Epidermal melanocyte (primary cell): Measurements from ENCODE around the gene REXO1.
A peak's percentile ranks its signal among the peaks of the same experiment; 100 is the strongest.

Experiments
- DNase-seq: peaks from one replicate; pipeline ENCODE4 v3.0.0; 2011; ENCODE audit warnings: low spot score; ENCODE audit not compliant: insufficient read length

The REXO1 gene

DNA sequence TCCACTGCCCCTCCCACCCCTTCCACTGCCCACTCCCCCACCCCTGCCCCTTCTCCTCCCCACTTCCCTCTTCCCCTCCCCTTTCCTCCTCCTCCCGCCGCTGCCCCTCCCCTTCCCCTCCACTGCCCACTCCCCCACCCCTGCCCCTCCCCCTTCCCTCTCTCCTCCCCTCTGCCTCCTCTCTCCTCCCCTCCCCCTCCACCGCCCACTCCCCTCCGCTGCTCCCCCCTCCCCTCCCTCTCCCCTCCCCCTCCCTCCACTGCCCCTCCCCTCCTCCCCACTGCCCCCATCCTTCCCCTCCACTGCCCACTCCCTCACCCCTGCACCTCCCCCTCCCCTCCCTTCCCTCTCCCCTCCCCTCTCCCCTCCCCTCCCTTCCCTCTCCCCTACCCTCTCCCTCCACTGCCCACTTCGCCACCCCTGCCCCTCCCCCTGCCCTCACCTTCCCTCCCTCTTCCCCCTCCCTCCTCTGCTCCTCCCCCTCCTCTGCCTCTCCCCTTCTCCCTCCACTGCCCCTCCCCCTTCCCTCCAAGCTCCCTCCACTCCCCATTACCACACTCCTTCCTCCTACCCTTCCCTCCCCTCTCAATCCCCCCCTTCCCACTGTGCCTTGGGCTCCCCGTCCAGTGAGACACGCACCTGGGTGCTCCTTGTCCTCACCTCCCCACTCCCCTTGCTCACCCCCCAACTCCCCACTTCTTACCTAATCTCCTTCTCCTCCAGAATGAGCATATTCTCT lies 58.1 kb downstream of the REXO1 start:
- no peak for DNase-seq

DNA sequence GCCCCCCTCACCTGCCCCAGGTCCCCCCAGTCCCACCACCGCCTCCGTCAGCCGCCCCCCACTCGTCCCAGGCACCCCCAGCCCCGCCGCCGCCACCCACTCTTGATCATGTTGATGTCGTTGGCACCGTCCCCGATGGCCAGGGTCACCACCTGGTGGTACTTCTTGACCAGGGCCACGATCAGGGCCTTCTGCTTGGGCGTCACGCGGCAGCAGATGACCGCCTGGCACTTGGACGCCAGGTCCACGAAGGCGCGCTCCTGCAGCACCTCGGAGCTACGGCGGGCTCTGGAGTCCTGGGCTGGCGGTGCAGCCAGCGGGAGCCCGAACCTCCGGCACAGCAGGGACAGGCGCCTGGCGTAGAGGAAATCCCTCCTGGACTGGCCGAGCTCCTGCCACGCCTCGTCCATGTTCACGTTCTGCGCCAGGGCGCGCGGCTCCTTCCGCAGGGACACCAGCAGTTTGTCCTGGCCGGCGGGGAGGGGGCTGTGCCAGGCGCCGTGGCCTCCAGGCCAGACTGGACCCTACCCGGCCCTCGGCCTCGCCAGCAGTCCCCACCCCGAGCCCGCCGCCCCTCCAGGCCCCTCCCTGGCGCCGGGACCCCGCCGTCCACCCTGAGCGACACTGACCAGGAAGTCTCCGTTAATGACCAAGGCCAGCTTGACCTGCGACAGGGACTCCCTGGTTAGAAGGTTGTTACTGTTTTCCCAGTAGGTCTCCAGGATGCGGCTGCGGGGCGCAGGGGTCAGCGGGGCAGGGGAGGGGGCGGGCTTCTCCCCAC lies 58.8 kb downstream of the REXO1 start:
- DNase-seq: no peak

DNA sequence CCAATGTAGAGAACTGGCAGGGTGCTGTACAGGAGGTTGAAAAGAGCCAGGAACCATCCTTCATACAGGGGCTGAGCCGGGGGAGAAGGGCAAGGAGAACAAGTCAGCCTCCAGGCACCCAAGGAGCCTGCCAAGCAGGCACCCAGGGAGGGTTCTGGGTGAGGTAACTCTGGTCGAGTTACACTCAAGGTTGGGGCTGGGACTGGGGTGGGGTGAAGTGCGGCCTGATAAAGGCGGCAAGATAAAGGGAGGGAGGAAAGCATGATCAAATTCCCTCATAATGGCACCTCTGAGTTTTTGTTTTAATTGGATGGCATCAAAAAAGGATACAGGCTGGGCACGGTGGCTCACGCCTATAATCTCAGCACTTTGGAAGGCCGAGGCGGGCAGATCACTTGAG lies 61.2 kb downstream of the REXO1 start:
- DNase-seq: no peak

DNA sequence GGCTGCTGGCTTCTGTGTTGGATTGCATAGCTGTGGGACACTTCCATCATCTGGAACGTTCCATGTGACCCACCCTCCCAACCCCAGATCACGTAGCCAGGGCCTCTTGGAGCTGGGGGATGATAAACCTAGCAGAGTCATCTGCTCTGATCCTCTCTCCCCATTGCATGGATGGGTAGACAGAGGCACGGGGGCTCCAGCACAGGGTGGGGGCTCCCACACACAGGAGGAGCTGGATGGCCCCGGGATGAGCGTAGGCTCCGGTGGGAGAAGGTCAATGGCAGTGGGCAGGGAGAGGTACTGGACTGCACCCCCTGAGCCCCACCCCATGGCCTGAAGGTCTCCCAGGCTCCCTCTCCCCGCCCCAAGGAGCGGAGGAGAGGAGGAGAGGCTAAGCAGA lies 61.6 kb downstream of the REXO1 start:
- no peak for DNase-seq

DNA sequence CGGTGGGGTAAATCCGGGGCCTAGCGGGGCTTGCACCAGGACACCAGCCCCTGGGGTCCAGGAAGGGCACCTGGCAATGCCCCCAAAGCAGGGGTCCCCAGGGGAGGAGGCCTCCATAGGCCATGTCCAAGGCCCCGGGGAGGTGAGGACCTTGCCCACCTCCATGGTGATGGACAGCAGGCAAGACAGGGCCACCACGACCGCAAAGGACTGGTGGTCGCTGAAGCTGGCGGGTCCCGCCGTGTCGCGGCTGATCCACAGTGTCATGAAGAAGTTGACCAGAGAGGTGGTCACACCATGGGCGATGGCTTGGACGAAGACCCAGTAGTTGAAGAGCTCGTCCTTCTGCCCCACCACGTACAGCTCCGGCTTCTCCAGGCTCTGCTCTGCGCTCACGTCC lies 63.0 kb downstream of the REXO1 start:
- no peak for DNase-seq

DNA sequence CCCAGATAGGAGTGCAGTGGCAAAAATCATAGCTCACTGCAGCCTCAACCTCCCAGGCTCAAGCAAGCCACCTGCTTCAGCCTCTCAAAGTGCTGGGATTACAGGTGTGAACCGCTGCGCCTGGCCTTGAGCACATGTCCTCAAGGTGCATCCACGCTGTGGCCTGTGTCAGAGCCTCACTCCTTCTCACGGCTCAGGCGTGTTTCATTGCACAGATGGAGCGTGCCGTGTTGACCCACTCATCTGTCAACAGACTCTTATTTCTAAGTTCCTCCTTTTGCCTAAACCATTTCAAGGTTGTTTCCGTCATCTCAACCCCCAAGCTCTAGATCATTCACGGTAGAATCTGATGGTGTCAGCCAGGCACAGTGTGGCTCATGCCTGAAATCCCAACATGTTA lies 64.4 kb downstream of the REXO1 start:
- DNase-seq: no peak

DNA sequence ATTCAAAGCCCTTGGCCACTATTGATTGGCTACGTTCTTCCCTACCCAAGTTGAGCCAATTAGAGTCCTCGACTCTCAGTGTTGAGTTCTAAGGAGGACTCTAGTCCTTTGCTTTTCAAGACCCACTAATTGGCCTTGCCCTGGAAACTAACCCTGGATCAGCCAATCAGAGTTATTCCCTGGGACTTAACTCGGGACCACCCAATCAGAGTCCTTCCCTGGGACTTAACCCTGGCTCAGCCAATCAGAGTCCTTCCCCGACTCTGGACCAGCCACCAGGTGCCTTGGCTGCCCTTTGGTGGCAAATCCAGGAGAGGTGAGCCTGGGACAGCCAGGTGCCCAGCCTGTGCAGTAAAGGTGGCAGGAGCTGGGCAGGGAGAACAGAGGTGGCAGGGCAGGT lies 64.9 kb downstream of the REXO1 start:
- DNase-seq: no peak

DNA sequence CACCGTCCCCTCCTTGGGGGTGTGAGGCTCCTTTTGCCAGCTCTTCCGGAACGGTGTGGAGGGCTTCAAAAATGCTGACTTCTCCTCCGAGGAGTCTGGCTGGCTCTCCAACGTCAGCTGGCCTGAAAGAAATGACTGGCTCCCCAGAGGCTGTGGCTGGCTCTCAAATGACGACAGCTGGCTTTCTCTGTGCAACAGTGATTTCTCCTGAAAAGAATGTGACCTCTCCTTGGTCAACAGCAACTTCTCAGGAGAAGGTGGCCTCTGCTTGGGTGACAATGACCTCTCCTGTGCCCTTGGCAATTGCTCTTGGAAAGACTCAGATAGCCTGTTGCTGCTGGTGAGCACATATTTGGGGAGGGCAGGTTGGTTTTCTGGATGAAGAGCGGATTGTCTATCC lies 65.8 kb downstream of the REXO1 start:
- no peak for DNase-seq

DNA sequence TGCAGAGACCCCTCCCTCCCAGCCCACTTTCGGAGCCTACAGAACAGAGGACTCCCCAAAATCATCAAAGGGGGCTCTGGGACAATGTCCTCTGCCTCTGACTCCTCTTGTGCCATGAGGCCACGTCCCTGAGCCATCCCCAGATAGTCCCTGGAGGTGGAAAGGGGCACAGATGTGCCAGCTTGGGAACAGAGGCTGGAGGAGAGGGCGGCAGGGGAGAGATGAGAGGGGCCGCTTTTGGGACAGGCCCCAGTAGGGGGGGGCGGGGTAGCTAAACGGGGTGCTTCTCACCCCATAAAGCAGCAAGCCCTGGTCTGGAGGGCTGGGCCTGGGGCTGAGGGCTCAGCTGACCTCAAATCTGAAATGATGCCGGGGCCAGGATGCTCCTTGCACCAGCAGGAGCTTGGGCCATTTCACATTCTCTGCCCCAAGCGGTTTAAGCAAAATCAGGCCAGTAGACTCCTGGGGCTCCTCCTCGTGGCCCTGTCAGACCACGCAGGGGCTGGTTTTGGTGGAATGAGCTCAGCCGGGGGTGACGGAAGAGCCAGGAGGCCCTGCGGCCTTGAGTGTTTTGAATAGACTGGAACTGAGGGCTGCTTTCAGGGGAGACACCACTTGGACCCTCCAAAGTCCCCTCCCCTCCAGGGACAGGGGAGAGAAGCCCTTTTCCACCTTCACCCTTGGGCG lies 67.9 kb downstream of the REXO1 start:
- no peak for DNase-seq

DNA sequence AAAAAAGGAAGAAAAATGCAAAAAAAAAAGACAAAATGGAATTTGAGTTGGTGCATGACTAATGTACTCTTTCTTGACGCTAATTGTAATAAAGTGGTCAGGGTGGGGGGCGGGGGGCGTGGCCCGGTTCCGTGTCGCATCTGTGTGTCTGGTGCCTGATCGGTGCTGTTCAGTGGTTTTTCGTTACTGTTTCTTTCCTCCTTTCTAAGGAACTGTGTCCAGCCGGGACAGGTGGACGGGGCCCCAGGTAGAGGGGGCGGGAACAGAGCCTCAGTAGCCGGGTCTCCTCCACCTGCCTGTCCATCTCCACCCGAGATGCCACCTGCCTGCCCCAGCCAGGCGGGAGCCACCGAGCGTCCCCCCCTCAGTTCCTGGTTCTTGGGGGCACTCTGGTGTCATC lies 68.7 kb downstream of the REXO1 start:
- no peak for DNase-seq

DNA sequence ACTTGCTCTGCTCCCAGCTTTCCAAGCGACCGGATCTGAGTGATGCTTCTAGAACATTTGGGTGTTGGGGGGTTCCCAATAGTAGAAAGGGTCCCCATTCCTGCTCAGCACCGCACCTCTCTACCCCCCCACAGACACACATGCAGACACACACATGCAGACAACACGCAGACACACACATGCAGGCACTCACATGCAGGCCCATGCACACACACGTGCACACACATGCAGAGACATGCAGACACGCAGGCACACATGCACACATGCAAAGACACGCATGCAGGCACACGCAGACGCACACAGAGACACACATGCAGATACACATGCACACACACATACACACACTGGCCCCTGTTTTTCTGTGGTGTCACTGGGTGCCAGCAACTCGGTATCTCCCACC lies 71.1 kb downstream of the REXO1 start:
- no peak for DNase-seq

DNA sequence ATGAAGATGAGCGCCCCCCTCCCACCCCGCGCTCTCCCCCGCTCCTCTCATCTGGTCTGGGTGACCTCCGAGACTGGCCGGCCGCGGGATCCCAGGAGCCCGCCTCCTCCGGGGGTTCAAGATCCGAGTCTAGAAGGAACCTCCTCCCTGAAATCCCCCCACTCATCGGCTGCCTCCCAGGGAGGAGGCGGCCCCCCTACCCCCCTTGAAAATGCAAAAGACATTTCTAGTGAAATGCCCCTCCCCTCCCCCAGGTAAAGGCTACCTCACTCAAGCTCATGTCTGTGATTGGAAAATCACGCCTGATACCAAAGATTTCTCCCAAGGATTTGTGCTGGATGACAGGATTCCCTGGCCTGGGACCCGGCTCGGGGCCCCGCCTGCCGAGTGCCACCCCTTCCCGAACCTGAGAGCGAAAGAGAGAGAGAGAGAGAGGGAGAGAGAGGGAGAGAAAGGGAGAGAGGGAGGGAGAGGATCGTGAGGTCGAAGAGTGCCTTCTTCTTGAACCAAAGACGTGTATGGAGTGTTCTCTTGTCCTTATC lies 71.6 kb downstream of the REXO1 start:
- no peak for DNase-seq

DNA sequence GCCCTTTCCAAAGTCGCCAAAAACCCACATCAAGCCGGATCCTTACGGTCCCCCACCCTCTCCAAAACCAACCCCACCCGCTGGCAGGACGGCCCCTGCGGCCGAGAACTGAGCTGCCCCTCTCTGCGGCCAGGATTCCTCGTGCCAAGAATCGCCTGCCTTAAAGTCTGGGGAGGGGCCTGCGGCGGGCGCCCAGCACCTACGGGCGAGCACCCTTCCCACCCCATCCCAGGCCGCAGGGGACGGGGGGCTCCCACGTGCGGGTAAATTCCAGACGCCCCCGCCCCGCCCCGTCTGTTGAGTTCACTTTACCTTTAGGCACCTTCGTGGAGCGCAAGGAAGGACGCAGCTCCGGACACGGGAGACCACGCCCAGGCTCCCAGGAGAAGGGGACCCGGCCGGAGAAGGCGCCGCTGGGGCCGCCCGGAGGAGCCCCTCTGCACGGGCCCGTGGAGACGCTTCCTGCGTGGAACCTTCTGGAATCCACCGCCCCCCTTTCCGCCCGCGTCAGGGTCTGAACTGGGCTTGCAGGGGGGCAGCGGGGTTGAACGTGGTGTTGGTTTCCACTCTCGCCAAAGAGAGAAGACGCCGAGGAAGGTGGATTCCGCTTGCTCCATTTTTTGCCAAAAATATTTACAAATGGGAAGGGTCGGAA lies 72.2 kb downstream of the REXO1 start:
- no peak for DNase-seq

DNA sequence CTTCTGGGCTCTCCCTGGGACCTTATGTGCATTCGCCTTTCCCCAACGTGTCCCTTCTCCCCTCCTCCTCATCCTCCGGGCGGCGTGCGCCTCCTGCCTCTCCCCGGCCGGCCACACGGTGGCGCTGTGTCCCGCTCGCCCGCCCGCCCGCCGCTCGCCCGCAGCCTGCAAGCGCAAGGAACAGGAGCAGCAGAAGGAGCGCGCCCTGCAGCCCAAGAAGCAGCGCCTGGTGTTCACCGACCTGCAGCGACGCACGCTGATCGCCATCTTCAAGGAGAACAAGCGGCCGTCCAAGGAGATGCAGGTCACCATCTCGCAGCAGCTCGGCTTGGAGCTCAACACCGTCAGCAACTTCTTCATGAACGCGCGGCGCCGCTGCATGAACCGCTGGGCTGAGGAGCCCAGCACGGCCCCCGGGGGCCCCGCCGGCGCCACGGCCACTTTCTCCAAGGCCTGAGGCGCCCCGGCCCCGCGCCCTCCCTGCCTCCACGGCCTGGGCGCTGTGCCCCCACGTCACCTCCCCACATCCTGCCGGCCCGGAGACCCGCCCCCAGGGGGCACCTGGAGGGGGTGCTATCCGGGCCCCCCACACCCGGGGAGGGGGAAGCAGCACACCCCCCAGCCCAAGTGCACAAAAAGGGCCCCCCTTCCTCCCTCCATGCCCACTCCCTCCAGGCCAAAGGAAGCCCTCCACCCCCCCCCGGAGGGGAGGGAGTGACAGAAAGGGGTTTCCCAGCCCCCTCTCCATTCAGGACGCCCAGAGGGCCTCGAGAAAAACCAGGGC lies 73.1 kb downstream of the REXO1 start:
- DNase-seq: no peak

DNA sequence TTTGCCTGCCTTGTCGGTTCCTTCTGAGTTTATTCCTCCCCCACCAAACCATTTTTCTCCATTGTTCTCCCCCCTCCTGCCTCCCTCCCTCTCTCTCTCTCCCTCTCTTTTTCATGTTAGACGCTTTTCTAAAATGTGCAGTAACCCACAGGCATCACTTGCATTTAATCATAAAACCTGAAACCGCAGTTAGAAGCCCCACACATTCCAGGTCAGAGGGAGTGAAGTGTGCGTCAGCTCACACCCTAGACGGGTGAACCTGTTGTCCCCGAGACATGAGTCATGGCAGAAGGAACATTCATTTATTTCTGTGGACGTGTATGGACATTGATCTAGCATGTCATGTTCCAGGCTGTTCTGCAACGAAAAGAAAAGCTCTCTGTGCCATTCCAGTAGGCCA lies 75.1 kb downstream of the REXO1 start:
- DNase-seq: no peak

DNA sequence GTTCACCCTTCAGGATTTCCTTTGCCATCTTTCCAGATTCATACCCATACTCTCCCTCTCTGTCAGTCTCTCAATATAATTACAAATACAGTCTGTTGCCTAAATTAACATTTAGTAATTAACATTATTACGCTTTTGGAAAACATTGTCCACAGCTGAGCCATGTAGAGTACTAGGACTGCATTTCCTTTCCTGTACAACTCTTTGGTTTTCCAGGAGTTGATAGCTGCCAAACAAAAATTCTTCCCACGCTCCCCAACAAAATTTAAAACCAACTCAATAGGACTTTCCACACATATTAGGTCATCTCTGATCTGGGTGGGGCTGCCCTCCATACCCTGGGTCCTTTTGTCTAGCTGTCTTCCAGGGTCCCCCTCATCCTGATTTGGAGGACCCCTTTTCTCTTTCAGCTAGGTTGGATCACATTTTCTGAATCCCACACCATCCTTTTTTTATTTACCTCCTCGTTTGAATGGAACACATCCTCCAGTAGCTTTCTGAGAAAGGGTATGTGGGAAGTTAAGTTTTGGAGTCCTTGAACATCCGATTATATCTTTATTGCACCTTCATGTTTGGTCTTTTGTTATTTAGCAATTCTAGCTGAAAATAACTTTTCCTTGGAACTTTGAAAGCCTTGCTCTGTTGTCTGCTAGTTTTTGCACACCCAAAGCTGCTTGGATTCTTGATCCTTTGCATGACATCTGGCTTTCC lies 77.3 kb downstream of the REXO1 start:
- no peak for DNase-seq

DNA sequence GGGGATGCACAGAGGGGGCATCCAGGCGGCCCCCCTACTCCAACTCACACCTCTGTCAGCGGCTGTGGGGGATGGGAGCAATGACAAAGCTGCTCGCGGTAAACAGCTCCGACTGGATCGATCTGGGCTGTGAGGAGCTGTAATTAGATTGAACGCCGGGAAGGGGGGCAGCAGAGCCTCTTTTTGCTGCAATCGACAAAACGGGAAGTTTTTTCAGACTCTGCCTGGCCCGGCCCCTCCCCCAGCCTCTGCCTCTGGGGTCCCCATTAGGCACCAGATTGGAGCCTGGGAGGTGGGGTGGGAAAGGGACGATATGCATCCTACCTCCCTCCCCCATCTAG lies 78.7 kb downstream of the REXO1 start:
- no peak for DNase-seq

DNA sequence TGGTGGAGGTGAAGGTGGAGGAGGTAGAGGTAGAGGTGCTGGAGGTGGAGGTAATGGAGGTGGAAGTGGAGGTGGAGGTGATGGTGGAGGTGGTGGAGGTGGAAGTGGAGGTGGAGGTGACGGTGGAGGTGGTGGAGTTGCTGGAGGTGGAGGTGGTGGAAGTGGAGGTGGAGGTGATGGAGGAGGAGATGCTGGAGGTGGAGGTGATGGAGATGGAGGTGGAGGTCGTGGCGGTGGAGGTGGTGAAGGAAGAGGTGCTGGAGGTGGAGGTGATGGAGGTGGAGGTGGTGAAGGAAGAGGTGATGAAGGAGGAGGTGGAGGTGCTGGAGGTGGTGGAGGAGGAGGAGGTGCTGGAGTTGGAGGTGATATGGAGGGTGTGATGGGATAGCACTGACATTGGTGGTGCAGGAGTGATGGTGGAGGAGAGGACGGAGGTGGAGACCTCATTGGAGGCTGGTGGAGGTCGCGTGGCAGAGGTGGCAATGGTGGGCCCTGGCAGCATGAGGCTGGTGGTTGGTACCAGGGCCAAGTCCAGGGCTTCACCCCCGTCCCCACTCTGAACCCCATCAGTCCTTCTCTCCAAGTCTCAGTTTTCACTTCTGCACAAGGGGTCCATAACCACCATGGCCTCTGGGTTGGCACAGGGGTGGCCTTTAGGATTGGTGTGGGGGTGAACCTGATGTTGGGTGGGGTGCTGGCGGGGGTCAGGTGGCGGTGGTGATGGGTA lies 79.2 kb downstream of the REXO1 start:
- no peak for DNase-seq

DNA sequence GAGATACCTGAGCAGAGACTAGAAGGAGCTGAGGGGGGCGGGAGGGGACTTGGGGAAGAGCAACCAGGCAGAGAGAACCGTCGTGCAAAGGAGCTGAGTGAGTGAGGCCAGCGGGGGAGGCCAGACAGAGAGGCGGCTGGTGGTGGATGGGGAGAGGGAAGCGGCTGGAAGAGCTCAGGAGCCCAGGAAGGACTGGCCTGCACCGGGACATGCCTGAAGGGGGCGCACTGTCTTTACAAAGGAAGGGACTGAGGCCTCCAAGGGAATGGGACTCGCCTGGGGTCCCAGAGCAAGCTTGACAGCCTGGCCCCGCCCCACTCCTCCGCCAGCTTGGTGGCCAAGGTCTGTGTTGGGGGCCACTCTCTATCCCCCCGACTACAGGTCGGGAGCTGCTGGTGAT lies 80.0 kb downstream of the REXO1 start:
- DNase-seq: no peak

DNA sequence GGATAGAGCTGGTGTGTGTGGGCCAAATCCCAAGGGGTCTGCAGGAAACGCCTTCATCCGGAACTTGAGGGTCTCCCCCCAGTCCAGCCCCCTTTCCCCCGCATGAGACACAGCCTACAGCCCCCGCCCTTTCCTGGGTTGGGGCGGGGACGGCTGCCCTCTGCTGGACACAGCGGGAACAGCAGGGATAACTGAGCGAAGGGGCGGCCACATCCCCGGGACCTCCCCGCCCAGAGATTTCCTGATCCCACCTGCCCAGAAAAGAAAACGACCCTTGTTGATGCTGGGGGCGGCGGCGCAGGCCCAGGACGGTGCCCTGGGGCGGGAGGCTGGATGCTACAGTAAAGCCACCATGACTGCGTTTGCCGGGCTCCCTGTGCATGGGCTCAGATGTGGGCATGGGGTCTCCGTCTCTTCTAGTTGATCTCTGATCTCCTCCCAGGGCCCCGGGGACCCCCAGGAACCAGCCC lies 80.8 kb downstream of the REXO1 start:
- DNase-seq: peak; percentile 95
